ENCODE data around the gene CACNG7. TPM values are rescaled to one million over a fixed set of nuclear protein-coding genes. Genes with fewer than 3 reads are reported as not detected.

Gene CACNG7
- total and polyA plus RNA-seq, 3 experiments from 2014 or later = not detected

Other genes with a start within 250 kb of the CACNG7 start
- not detected for gene NLRP12, start 85.0 kb upstream of the CACNG7 start, total RNA-seq
- not detected for gene NLRP12, start 85.0 kb upstream of the CACNG7 start, polyA plus RNA-seq
- 10 to 100 TPM; 44.2 to 47.8 TPM for gene MYADM, start 41.4 kb upstream of the CACNG7 start, total RNA-seq
- gene MYADM, start 41.4 kb upstream of the CACNG7 start, polyA plus RNA-seq = 77.8 TPM
- not detected for gene PRKCG, start 27.1 kb upstream of the CACNG7 start, total RNA-seq
- not detected for gene PRKCG, start 27.1 kb upstream of the CACNG7 start, polyA plus RNA-seq
- gene CACNG8, start 53.7 kb downstream of the CACNG7 start, total RNA-seq = not detected
- gene CACNG8, start 53.7 kb downstream of the CACNG7 start, polyA plus RNA-seq = not detected
- not detected for gene CACNG6, start 82.4 kb downstream of the CACNG7 start, total RNA-seq
- gene CACNG6, start 82.4 kb downstream of the CACNG7 start, polyA plus RNA-seq = not detected
- not detected for gene VSTM1, start 154.6 kb downstream of the CACNG7 start, total RNA-seq
- not detected for gene VSTM1, start 154.6 kb downstream of the CACNG7 start, polyA plus RNA-seq
- not detected for gene TARM1, start 172.1 kb downstream of the CACNG7 start, total RNA-seq
- not detected for gene TARM1, start 172.1 kb downstream of the CACNG7 start, polyA plus RNA-seq
- under 1 TPM; 0.22 to 0.35 TPM for gene OSCAR, start 191.5 kb downstream of the CACNG7 start, total RNA-seq
- gene OSCAR, start 191.5 kb downstream of the CACNG7 start, polyA plus RNA-seq = 0.17 TPM
- gene NDUFA3, start 193.6 kb downstream of the CACNG7 start, total RNA-seq = 100 to 1,000 TPM; 117 to 124 TPM
- gene NDUFA3, start 193.6 kb downstream of the CACNG7 start, polyA plus RNA-seq = 506 TPM
- gene TFPT, start 206.4 kb downstream of the CACNG7 start, total RNA-seq = 10 to 100 TPM; 32.9 to 33.1 TPM
- 25.0 TPM for gene TFPT, start 206.4 kb downstream of the CACNG7 start, polyA plus RNA-seq
- 100 to 1,000 TPM; 123 to 132 TPM for gene PRPF31, start 206.5 kb downstream of the CACNG7 start, total RNA-seq
- 88.9 TPM for gene PRPF31, start 206.5 kb downstream of the CACNG7 start, polyA plus RNA-seq
- 10 to 100 TPM; 75.1 to 81.7 TPM for gene CNOT3, start 228.5 kb downstream of the CACNG7 start, total RNA-seq
- gene CNOT3, start 228.5 kb downstream of the CACNG7 start, polyA plus RNA-seq = 14.8 TPM

Measured in CD8-positive, alpha-beta memory T cell (primary cell).